HEK293 (cell line): ENCODE results near the gene KCNMA1.

Experiments
- GLI2 ChIP-seq: fragments of 450-650 bp; formaldehyde crosslinking; IDR thresholded peaks from 2 replicates; pipeline ENCODE4; 2017; ENCODE audit warnings: missing biosample characterization, missing genetic modification characterization, low read depth, borderline replicate concordance
- GLI4 ChIP-seq: fragments of 450-650 bp; formaldehyde crosslinking; IDR thresholded peaks from 2 replicates; pipeline ENCODE4 v1.5.1; 2016; ENCODE audit warnings: missing biosample characterization, missing genetic modification characterization
- KLF9 ChIP-seq: fragments of 450-650 bp; formaldehyde crosslinking; IDR thresholded peaks from 2 replicates; pipeline ENCODE4 v1.5.1; 2016; ENCODE audit warnings: missing biosample characterization, missing genetic modification characterization, low read depth
- ZBTB17 ChIP-seq: fragments of 450-650 bp; formaldehyde crosslinking; IDR thresholded peaks from 2 replicates; pipeline ENCODE4 v1.5.1; 2016; ENCODE audit warnings: missing biosample characterization, missing genetic modification characterization
- ZBTB8A ChIP-seq: fragments of 450-650 bp; formaldehyde crosslinking; IDR thresholded peaks from 2 replicates; pipeline ENCODE4 v1.5.1; 2016; ENCODE audit warnings: missing biosample characterization, missing genetic modification characterization
- ZEB2 ChIP-seq: fragments of 450-650 bp; formaldehyde crosslinking; IDR thresholded peaks from 2 replicates; pipeline ENCODE4 v1.5.1; 2016; ENCODE audit warnings: missing biosample characterization, missing genetic modification characterization
- ZFP41 ChIP-seq: fragments of 450-650 bp; formaldehyde crosslinking; IDR thresholded peaks from 2 replicates; pipeline ENCODE4 v1.5.1; 2016; ENCODE audit warnings: missing biosample characterization, missing genetic modification characterization, borderline replicate concordance
- ZNF175 ChIP-seq: fragments of 450-650 bp; formaldehyde crosslinking; IDR thresholded peaks from 2 replicates; pipeline ENCODE4 v1.5.1; 2016; ENCODE audit warnings: missing biosample characterization, missing genetic modification characterization
- ZNF510 ChIP-seq: fragments of 450-650 bp; formaldehyde crosslinking; IDR thresholded peaks from 2 replicates; pipeline ENCODE4 v1.5.1; 2018; ENCODE audit warnings: mild to moderate bottlenecking, missing genetic modification characterization, missing biosample characterization; ENCODE audit not compliant: insufficient replicate concordance
- ZNF639 ChIP-seq: fragments of 450-650 bp; formaldehyde crosslinking; IDR thresholded peaks from 2 replicates; pipeline ENCODE4 v1.5.1; 2016; ENCODE audit warnings: missing biosample characterization, missing genetic modification characterization
- ZNF692 ChIP-seq: fragments of 450-650 bp; formaldehyde crosslinking; IDR thresholded peaks from 2 replicates; pipeline ENCODE4 v1.5.1; 2016; ENCODE audit warnings: missing biosample characterization, missing genetic modification characterization

GRCh38 chr10:77511498-77512218 lies 126.0 kb downstream of the KCNMA1 start:
- TF ChIP-seq ZNF692 = no peak
- no peak for TF ChIP-seq ZNF510
- TF ChIP-seq ZNF639 = no peak
- TF ChIP-seq ZBTB17 = no peak
- no peak for TF ChIP-seq ZBTB8A (tag by site-specific recombination)
- TF ChIP-seq KLF9 (tag by site-specific recombination) = no peak
- no peak for TF ChIP-seq ZFP41 (tag by site-specific recombination)
- TF ChIP-seq GLI4 (tag by site-specific recombination) = no peak
- no peak for TF ChIP-seq ZEB2
- TF ChIP-seq GLI2 = no peak
- TF ChIP-seq ZNF175 = no peak
